ENCODE measurements around the gene KCNQ1. TPM values are rescaled to one million over a fixed set of nuclear protein-coding genes. Genes with fewer than 3 reads are reported as not detected.

KCNQ1 gene
- polyA plus RNA-seq, 1 of the 3 experiments (the other 2 are of a cell fraction), result 0.05 TPM

DNA sequence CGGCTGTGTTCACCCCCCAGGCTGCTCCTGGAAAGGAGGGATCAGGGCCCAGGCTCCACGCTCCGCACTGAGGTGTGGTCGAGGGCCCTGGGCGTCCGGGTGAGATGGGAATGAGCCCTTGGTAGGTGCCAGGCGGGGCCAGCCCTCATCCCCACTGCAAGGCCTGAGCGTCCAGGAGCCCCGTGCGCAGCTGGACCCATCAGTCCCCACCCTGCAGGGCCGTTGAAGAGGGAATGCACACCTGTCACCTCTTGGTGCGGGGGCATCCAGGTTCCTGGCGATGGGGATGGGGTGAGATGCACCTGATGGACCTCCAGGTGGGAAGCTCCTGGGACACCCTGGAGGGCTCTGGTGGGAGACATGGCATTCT is 72.2 kb downstream of the KCNQ1 start:
- H4K20me1 ChIP-seq (ENCODE audit: insufficient read depth), result no peaks in the 10 kb centered on the region
- H3K4me1 ChIP-seq (ENCODE audit: control insufficient read depth in 1 of 2, insufficient read depth in 2 of 2, low read depth in 1 of 2, low read length in 1 of 2), result no peaks in the 10 kb centered on the region; a peak in 1 of 4 replicates
- no peaks in the 10 kb centered on the region for H3K9me2 ChIP-seq
- peak; percentile 22 for DNase-seq
- no peaks in the 10 kb centered on the region for H3K27me3 ChIP-seq (ENCODE audit: insufficient read depth)
- H3F3A ChIP-seq (replicated peaks; ENCODE audit: insufficient read depth), result no peaks in the 10 kb centered on the region
- WGBS (ENCODE audit: low lambda C conversion rate), result 33% methylated on average over 3 of the region's 13 CpGs
- no peak overlapping the region for H3K4me2 ChIP-seq
- H3K4me3 ChIP-seq (ENCODE audit: low read depth in 2 of 2, low read length in 1 of 2), result no peak overlapping the region
- POLR2A ChIA-PET, result no interaction called here
- H3K9me3 ChIP-seq, result no peaks in the 10 kb centered on the region
- H3K27ac ChIP-seq (ENCODE audit: low read depth in 2 of 2, low read length in 1 of 2), result no peak overlapping the region
- H3K9ac ChIP-seq, result no peak overlapping the region
- no peak overlapping the region for H2AFZ ChIP-seq (ENCODE audit: low read depth)
- TF ChIP-seq RFX5 (IDR thresholded peaks at IDR 0.05; ENCODE audit: low read length), result no peak
- TF ChIP-seq YY1 (IDR thresholded peaks at IDR 0.05; ENCODE audit: low read depth), result no peak
- no peak for TF ChIP-seq GABPA (IDR thresholded peaks at IDR 0.05; ENCODE audit: low read depth)
- TF ChIP-seq REST (IDR thresholded peaks at IDR 0.05; ENCODE audit: low read depth, low read length), result no peak
- TF ChIP-seq TAF1 (IDR thresholded peaks at IDR 0.05; ENCODE audit: borderline replicate concordance, low read depth, low read length), result no peak
- TF ChIP-seq FOXM1 (IDR thresholded peaks at IDR 0.05; ENCODE audit: low read depth), result no peak
- no peak for TF ChIP-seq RCOR1 (IDR thresholded peaks at IDR 0.05; ENCODE audit: low read length)
- TF ChIP-seq NFIC (IDR thresholded peaks at IDR 0.05; ENCODE audit: borderline replicate concordance), result no peak
- no peak for TF ChIP-seq GATA2 (CRISPR knock-in tag; IDR thresholded peaks at IDR 0.05)
- TF ChIP-seq, protein P1, sequence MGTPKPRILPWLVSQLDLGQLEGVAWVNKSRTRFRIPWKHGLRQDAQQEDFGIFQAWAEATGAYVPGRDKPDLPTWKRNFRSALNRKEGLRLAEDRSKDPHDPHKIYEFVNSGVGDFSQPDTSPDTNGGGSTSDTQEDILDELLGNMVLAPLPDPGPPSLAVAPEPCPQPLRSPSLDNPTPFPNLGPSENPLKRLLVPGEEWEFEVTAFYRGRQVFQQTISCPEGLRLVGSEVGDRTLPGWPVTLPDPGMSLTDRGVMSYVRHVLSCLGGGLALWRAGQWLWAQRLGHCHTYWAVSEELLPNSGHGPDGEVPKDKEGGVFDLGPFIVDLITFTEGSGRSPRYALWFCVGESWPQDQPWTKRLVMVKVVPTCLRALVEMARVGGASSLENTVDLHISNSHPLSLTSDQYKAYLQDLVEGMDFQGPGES (IDR thresholded peaks at IDR 0.05; ENCODE audit: low read depth, low read length), result no peak
- no peak for TF ChIP-seq NRF1 (IDR thresholded peaks at IDR 0.05; ENCODE audit: low read depth, low read length)
- TF ChIP-seq MXI1 (IDR thresholded peaks at IDR 0.05; ENCODE audit: low read depth, low read length), result no peak
- TF ChIP-seq TCF12 (IDR thresholded peaks at IDR 0.05), result no peak
- no peak for TF ChIP-seq JUND (IDR thresholded peaks at IDR 0.05)
- no peak for TF ChIP-seq RXRA (IDR thresholded peaks at IDR 0.05; ENCODE audit: borderline replicate concordance, low read depth)
- TF ChIP-seq RAD21 (IDR thresholded peaks at IDR 0.05; ENCODE audit: low read length), result no peak
- no peak for TF ChIP-seq CHD2 (IDR thresholded peaks at IDR 0.05; ENCODE audit: low read length, partially characterized antibody)
- no peak for TF ChIP-seq EP300 (IDR thresholded peaks at IDR 0.05; ENCODE audit: borderline replicate concordance in 1 of 2, low read depth in 1 of 2, low read length in 1 of 2)
- no peak for TF ChIP-seq ZBTB33 (IDR thresholded peaks at IDR 0.05; ENCODE audit: borderline replicate concordance, low read depth)
- TF ChIP-seq SMC3 (IDR thresholded peaks at IDR 0.05; ENCODE audit: low read depth, low read length), result no peak
- no peaks in the 10 kb centered on the region for H3K36me3 ChIP-seq (replicated peaks in 1 of 2; ENCODE audit: control insufficient read depth in 1 of 2, insufficient read depth in 2 of 2, low read length in 1 of 2)
- CTCF ChIA-PET, result interaction anchor here (1.1 to 5.5 kb wide), 3 partner anchors 14 to 372 kb away, joined by 4 to 21 read pairs (median 8); no protein-coding TSS in a partner anchor
- no peaks in the 10 kb centered on the region for H3K79me2 ChIP-seq (ENCODE audit: insufficient read depth)

Measured in SK-N-SH (cell line).